K562 (cell line): ENCODE data around the gene GAB2. TPM values are rescaled to one million over a fixed set of nuclear protein-coding genes. Genes with fewer than 3 reads are reported as not detected.
A peak's percentile ranks its signal among the peaks of the same experiment; 100 is the strongest.

ENCODE experiments used
- EP400 ChIP-seq: fragments of 450-650 bp; IDR thresholded peaks from 2 replicates; pipeline ENCODE4 v1.6.1; 2017; ENCODE audit warnings: antibody characterized with exemption, mild to moderate bottlenecking, moderate library complexity
- FOXA3 ChIP-seq, 2 experiments: fragments of 450-650 bp in 1 of 2; sonication (generic) in 1 of 2; formaldehyde crosslinking; IDR thresholded peaks in 1 of 2; conservative IDR thresholded peaks in 1 of 2; 2 replicates each; pipeline versions ENCODE4 v1.4.0 to v1.8.0; 2020 to 2022; ENCODE audit warnings: mild to moderate bottlenecking in 2 of 2, missing genetic modification reagents in 1 of 2
- HNRNPL ChIP-seq: fragments of 200-400 bp; formaldehyde crosslinking; IDR thresholded peaks from 2 replicates; pipeline ENCODE4 v1.6.1; 2017; ENCODE audit warnings: low read depth, mild to moderate bottlenecking, low read length
- KDM4B ChIP-seq, 2 experiments: fragments of 450-650 bp in 1 of 2; sonication (generic) in 1 of 2; IDR thresholded peaks; 2 replicates each; pipeline ENCODE4 v1.6.1; 2016 to 2017; ENCODE audit warnings: borderline replicate concordance in 2 of 2, antibody characterized with exemption in 1 of 2, low read depth in 1 of 2, mild to moderate bottlenecking in 1 of 2
- LCOR ChIP-seq: sonication (generic); formaldehyde crosslinking; IDR thresholded peaks from 2 replicates; pipeline ENCODE4 v1.8.0; 2022; ENCODE audit warnings: mild to moderate bottlenecking, missing genetic modification reagents
- MAX ChIP-seq: sonication (generic); formaldehyde crosslinking; IDR thresholded peaks from 2 replicates; pipeline ENCODE4 v1.9.0; 2022; ENCODE audit warnings: mild to moderate bottlenecking, missing genetic modification reagents
- MEF2D ChIP-seq: conservative IDR thresholded peaks from 2 replicates; pipeline ENCODE4 v1.6.1; 2016; ENCODE audit warnings: low read depth, missing genetic modification characterization, missing compliant biosample characterization
- MYBL2 ChIP-seq, 2 experiments: fragments of 450-650 bp in 1 of 2; sonication (generic) in 1 of 2; formaldehyde crosslinking in 1 of 2; IDR thresholded peaks; 2 replicates each; pipeline versions ENCODE4 v1.6.1 to v1.8.1; 2017 to 2022; ENCODE audit warnings: borderline replicate concordance in 1 of 2, inconsistent platforms in 1 of 2, low read depth in 1 of 2, mild to moderate bottlenecking in 1 of 2, missing genetic modification reagents in 1 of 2, moderate library complexity in 1 of 2
- NEUROD1 ChIP-seq: fragments of 150-350 bp; IDR thresholded peaks from 2 replicates; pipeline ENCODE4 v1.6.1; 2014; ENCODE audit warnings: borderline replicate concordance, low read length, low read depth; ENCODE audit not compliant: partially characterized antibody
- POLR2A ChIP-seq: fragments of 450-650 bp; conservative IDR thresholded peaks from 2 replicates; pipeline ENCODE4 v1.6.1; 2016
- RBM39 ChIP-seq: fragments of 200-400 bp; formaldehyde crosslinking; optimal IDR thresholded peaks from 2 replicates; pipeline ENCODE3; 2018; ENCODE audit warnings: low read depth, low read length
- RFX1 ChIP-seq: fragments of 450-650 bp; IDR thresholded peaks from 2 replicates; pipeline ENCODE4 v1.6.1; 2016; ENCODE audit warnings: mild to moderate bottlenecking, moderate library complexity
- TAL1 ChIP-seq: fragments of 450-650 bp; IDR thresholded peaks from 2 replicates; pipeline ENCODE4 v1.6.1; 2016; ENCODE audit warnings: mild to moderate bottlenecking
- TRIM28 ChIP-seq: fragments of 450-650 bp; IDR thresholded peaks from 2 replicates; pipeline ENCODE4 v1.6.1; 2017
- ZNF232 ChIP-seq: sonication (generic); formaldehyde crosslinking; IDR thresholded peaks from 2 replicates; pipeline ENCODE4 v1.8.0; 2022; ENCODE audit warnings: mild to moderate bottlenecking, missing genetic modification reagents
- polyA plus RNA-seq, 8 experiments: library from polyadenylated mRNA; depleted of rRNA in 4 of 8; stranded (reverse) in 5 of 8; unstranded in 3 of 8; fragments of >200 nt; fragmentation: Nextera tagmentation in 2 of 8; fragmentation: Illumina TruSeq in 1 of 8; extraction: Ambion mirVana in 2 of 8; extraction: Trizol in 1 of 8; gene quantifications; 2 replicates each; pipeline versions ENCODE4 v1.2.1 to v1.2.3, GENCODE V29; 2011 to 2014; ENCODE audit warnings: inconsistent platforms in 1 of 8, missing spikeins in 1 of 8
- total RNA-seq, 7 experiments: library from RNA; depleted of rRNA in 6 of 7; stranded (reverse); fragments of >200 nt in 6 of 7; fragmentation: Illumina TruSeq in 2 of 7; extraction: Trizol in 2 of 7; gene quantifications; 2 replicates each; pipeline versions ENCODE4 v1.2.1 to v1.2.3, GENCODE V29; 2011 to 2021; ENCODE audit warnings: low replicate concordance in 1 of 7
- TF ChIP-seq, protein P1 (sequence below): fragments of 250-450 bp; sonication (Bioruptor Pico); IDR thresholded peaks from 2 replicates; pipeline ENCODE4 v1.4.0; 2020; ENCODE audit warnings: mild to moderate bottlenecking

Gene GAB2
- total and polyA plus RNA-seq, 9 of the 15 experiments (the other 6 are each of a cell fraction or from before 2014, with no cell fraction given) = 2.3 to 35.2 (median 16.1) TPM

DNA sequence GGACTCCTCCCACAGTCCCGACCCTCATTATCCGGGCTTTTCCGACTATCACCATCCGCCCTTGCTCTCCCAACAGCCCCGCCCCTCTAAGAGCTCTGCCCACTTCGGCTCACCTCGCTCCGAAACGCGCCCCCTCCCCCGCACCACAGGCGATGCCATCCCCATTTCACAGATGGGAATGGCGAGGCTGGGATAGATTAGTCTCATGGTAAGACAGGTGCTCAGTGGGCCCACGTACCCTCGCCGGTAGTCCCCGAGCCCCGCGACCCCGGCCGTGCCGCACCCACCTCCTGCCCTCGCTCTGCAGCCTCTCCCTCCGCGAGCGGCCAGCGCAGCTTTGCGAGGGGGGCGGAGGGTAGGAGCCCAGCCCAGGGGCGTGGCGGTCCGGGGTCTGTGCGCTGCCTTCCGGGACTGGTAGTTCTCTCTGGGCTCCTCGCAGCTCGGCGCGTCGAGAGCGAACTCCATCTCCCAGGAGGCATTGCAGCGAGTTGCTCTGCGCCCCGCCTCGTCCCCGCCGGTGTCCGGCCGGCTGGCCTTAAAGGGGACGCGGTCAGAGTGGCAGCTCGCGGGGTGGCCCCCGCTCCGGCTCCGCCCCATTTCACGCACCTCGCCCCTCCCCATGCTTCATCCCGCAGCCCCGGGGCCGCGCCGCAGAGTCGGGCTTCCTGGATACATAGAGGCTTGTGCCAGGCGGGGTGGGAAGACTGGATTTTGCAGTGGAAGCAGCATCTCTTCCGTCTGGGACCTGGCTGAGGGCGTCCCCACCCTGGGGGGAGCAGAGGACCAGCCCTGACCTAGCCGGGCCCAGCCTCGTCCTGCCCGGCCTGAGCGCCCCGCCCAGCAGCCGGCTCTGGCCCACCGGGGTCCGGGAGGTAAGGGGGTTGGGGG lies 229.1 kb downstream of the GAB2 start, which contains the start of the genes KCTD21 and USP35 (continued):
- peak; percentile 63; the same call in 1 of the 2 replicates for TF ChIP-seq MAX (CRISPR knock-in tag)
- no peak for TF ChIP-seq MYBL2 (IDR thresholded peaks at IDR 0.05; ENCODE audit: low read depth)
- TF ChIP-seq MYBL2 (CRISPR knock-in tag; IDR thresholded peaks at IDR 0.05; ENCODE audit: borderline replicate concordance) = no peak
- peak; percentile 81 for TF ChIP-seq LCOR (CRISPR knock-in tag)
- TF ChIP-seq TAL1 = no peak
- peak; percentile 67 for TF ChIP-seq RBM39
- TF ChIP-seq POLR2A = peak; percentile 62; the same call in 1 of the 2 replicates
- TF ChIP-seq HNRNPL = peak; percentile 74
- TF ChIP-seq EP400 = peak; percentile 69; the same call in 1 of the 2 replicates
- TF ChIP-seq NEUROD1 = peak; percentile 59
- no peak for TF ChIP-seq MEF2D
- no peak for TF ChIP-seq ZNF232 (CRISPR knock-in tag)
- TF ChIP-seq, protein P1, sequence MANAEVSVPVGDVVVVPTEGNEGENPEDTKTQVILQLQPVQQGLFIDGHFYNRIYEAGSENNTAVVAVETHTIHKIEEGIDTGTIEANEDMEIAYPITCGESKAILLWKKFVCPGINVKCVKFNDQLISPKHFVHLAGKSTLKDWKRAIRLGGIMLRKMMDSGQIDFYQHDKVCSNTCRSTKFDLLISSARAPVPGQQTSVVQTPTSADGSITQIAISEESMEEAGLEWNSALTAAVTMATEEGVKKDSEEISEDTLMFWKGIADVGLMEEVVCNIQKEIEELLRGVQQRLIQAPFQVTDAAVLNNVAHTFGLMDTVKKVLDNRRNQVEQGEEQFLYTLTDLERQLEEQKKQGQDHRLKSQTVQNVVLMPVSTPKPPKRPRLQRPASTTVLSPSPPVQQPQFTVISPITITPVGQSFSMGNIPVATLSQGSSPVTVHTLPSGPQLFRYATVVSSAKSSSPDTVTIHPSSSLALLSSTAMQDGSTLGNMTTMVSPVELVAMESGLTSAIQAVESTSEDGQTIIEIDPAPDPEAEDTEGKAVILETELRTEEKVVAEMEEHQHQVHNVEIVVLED (CRISPR knock-in tag) = peak; percentile 55; the same call in 1 of the 2 replicates
- TF ChIP-seq RFX1 = no peak
- peak in 1 of 2 experiments; percentile 89; a peak in 1 of 4 replicates for TF ChIP-seq KDM4B (IDR thresholded peaks at IDR 0.05; ENCODE audit: borderline replicate concordance in 2 of 2, low read depth in 1 of 2)
- TF ChIP-seq TRIM28 = 0 out of 2 replicates have a peak, but pooled peaks have one; percentile 47
- TF ChIP-seq FOXA3 (CRISPR knock-in tag; conservative IDR thresholded peaks at IDR 0.05 in 1 of 2, IDR thresholded peaks at IDR 0.05 in 1 of 2) = no peak
